GM23338 (cell line): ENCODE data around the gene GSN.

Experiments used
- CREB1 ChIP-seq: fragments of 250-450 bp; sonication (Bioruptor Pico); IDR thresholded peaks from 2 replicates; pipeline ENCODE4 v1.5.0; 2020; ENCODE audit warnings: low read depth, mild to moderate bottlenecking, moderate library complexity
- ETS1 ChIP-seq: IDR thresholded peaks from 2 replicates; pipeline ENCODE4 v1.6.1; 2016; ENCODE audit warnings: antibody characterized with exemption
- EZH2 ChIP-seq: fragments of 200-600 bp; sonication (generic); IDR thresholded peaks from one replicate; pipeline ENCODE4 v1.8.0; 2017; ENCODE audit warnings: antibody characterized with exemption, mild to moderate bottlenecking, low read depth; ENCODE audit not compliant: unreplicated experiment
- EZH2phosphoT487 ChIP-seq: fragments of 200-600 bp; sonication (generic); IDR thresholded peaks from one replicate; pipeline ENCODE4 v1.8.1; 2018; ENCODE audit warnings: antibody characterized with exemption; ENCODE audit not compliant: unreplicated experiment
- JUNB ChIP-seq: IDR thresholded peaks from one replicate; pipeline ENCODE4 v1.6.1; 2016; ENCODE audit warnings: antibody characterized with exemption; ENCODE audit not compliant: unreplicated experiment
- POLR2AphosphoS5 ChIP-seq: IDR thresholded peaks from 2 replicates; pipeline ENCODE4 v1.6.1; 2016; ENCODE audit warnings: antibody characterized with exemption, low read depth
- REST ChIP-seq: IDR thresholded peaks from one replicate; pipeline ENCODE4 v1.6.1; 2018; ENCODE audit warnings: antibody characterized with exemption; ENCODE audit not compliant: unreplicated experiment
- STAT1 ChIP-seq: IDR thresholded peaks from one replicate; pipeline ENCODE4 v1.6.1; 2016; ENCODE audit warnings: antibody characterized with exemption; ENCODE audit not compliant: unreplicated experiment
- ZNF331 ChIP-seq: fragments of 250-450 bp; sonication (Bioruptor Pico); IDR thresholded peaks from 2 replicates; pipeline ENCODE4 v1.5.0; 2020; ENCODE audit warnings: low read depth, mild to moderate bottlenecking, moderate library complexity
- TF ChIP-seq, protein P1 (sequence below), 2 experiments: fragments of 200-600 bp in 1 of 2; sonication (generic) in 1 of 2; conservative IDR thresholded peaks; 2 replicates each; pipeline versions ENCODE4 v1.5.1 to v1.6.1; 2016 to 2017; ENCODE audit warnings: antibody characterized with exemption in 2 of 2, low read depth in 2 of 2, mild to moderate bottlenecking in 2 of 2, moderate library complexity in 1 of 2
- TF ChIP-seq, protein P2 (sequence below): fragments of 250-450 bp; sonication (Bioruptor Pico); IDR thresholded peaks from 2 replicates; pipeline ENCODE4 v1.5.0; 2020; ENCODE audit warnings: mild to moderate bottlenecking, moderate library complexity

GRCh38 chr9:121345070-121345469, 77.1 kb downstream of the GSN start:
- no peak for TF ChIP-seq REST
- TF ChIP-seq ETS1: no peak
- no peak for TF ChIP-seq POLR2AphosphoS5
- TF ChIP-seq EZH2: no peak
- TF ChIP-seq, protein P1, sequence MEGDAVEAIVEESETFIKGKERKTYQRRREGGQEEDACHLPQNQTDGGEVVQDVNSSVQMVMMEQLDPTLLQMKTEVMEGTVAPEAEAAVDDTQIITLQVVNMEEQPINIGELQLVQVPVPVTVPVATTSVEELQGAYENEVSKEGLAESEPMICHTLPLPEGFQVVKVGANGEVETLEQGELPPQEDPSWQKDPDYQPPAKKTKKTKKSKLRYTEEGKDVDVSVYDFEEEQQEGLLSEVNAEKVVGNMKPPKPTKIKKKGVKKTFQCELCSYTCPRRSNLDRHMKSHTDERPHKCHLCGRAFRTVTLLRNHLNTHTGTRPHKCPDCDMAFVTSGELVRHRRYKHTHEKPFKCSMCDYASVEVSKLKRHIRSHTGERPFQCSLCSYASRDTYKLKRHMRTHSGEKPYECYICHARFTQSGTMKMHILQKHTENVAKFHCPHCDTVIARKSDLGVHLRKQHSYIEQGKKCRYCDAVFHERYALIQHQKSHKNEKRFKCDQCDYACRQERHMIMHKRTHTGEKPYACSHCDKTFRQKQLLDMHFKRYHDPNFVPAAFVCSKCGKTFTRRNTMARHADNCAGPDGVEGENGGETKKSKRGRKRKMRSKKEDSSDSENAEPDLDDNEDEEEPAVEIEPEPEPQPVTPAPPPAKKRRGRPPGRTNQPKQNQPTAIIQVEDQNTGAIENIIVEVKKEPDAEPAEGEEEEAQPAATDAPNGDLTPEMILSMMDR (conservative IDR thresholded peaks at IDR 0.05; ENCODE audit: low read depth in 2 of 2): no peak
- TF ChIP-seq ZNF331 (CRISPR knock-in tag): no peak
- TF ChIP-seq EZH2phosphoT487: no peak
- TF ChIP-seq CREB1: no peak
- TF ChIP-seq JUNB: no peak
- TF ChIP-seq, protein P2, sequence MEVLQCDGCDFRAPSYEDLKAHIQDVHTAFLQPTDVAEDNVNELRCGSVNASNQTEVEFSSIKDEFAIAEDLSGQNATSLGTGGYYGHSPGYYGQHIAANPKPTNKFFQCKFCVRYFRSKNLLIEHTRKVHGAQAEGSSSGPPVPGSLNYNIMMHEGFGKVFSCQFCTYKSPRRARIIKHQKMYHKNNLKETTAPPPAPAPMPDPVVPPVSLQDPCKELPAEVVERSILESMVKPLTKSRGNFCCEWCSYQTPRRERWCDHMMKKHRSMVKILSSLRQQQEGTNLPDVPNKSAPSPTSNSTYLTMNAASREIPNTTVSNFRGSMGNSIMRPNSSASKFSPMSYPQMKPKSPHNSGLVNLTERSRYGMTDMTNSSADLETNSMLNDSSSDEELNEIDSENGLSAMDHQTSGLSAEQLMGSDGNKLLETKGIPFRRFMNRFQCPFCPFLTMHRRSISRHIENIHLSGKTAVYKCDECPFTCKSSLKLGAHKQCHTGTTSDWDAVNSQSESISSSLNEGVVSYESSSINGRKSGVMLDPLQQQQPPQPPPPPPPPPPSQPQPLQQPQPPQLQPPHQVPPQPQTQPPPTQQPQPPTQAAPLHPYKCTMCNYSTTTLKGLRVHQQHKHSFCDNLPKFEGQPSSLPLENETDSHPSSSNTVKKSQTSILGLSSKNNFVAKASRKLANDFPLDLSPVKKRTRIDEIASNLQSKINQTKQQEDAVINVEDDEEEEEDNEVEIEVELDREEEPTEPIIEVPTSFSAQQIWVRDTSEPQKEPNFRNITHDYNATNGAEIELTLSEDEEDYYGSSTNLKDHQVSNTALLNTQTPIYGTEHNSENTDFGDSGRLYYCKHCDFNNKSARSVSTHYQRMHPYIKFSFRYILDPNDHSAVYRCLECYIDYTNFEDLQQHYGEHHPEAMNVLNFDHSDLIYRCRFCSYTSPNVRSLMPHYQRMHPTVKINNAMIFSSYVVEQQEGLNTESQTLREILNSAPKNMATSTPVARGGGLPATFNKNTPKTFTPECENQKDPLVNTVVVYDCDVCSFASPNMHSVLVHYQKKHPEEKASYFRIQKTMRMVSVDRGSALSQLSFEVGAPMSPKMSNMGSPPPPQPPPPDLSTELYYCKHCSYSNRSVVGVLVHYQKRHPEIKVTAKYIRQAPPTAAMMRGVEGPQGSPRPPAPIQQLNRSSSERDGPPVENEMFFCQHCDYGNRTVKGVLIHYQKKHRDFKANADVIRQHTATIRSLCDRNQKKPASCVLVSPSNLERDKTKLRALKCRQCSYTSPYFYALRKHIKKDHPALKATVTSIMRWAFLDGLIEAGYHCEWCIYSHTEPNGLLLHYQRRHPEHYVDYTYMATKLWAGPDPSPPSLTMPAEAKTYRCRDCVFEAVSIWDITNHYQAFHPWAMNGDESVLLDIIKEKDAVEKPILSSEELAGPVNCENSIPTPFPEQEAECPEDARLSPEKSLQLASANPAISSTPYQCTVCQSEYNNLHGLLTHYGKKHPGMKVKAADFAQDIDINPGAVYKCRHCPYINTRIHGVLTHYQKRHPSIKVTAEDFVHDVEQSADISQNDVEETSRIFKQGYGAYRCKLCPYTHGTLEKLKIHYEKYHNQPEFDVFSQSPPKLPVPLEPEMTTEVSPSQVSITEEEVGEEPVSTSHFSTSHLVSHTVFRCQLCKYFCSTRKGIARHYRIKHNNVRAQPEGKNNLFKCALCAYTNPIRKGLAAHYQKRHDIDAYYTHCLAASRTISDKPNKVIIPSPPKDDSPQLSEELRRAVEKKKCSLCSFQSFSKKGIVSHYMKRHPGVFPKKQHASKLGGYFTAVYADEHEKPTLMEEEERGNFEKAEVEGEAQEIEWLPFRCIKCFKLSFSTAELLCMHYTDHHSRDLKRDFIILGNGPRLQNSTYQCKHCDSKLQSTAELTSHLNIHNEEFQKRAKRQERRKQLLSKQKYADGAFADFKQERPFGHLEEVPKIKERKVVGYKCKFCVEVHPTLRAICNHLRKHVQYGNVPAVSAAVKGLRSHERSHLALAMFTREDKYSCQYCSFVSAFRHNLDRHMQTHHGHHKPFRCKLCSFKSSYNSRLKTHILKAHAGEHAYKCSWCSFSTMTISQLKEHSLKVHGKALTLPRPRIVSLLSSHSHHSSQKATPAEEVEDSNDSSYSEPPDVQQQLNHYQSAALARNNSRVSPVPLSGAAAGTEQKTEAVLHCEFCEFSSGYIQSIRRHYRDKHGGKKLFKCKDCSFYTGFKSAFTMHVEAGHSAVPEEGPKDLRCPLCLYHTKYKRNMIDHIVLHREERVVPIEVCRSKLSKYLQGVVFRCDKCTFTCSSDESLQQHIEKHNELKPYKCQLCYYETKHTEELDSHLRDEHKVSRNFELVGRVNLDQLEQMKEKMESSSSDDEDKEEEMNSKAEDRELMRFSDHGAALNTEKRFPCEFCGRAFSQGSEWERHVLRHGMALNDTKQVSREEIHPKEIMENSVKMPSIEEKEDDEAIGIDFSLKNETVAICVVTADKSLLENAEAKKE: no peak
- no peak for TF ChIP-seq STAT1
